Muscle layer of colon (tissue), 2 donors: ENCODE results near the gene XRCC4.

ENCODE experiments used
- H3K27ac ChIP-seq: one replicate; pipeline ENCODE4 v1.7.0; 2013; ENCODE audit warnings: low read depth, mild to moderate bottlenecking, low read length, moderate library complexity
- H3K27me3 ChIP-seq, 2 donors: one replicate each; pipeline ENCODE4 v1.7.0; 2013; ENCODE audit warnings: low read length in 2 of 2, mild to moderate bottlenecking in 2 of 2; ENCODE audit not compliant: insufficient read depth in 2 of 2, control insufficient read depth in 1 of 2
- H3K36me3 ChIP-seq: one replicate; pipeline ENCODE4 v1.7.0; 2013; ENCODE audit warnings: mild to moderate bottlenecking, low read length; ENCODE audit not compliant: insufficient read depth
- H3K4me1 ChIP-seq: one replicate; pipeline ENCODE4 v1.7.0; 2013; ENCODE audit warnings: mild to moderate bottlenecking, low read length; ENCODE audit not compliant: insufficient read depth
- H3K4me3 ChIP-seq, 2 donors: one replicate each; pipeline ENCODE4 v1.7.0; 2013; ENCODE audit warnings: low read length in 2 of 2, low read depth in 1 of 2, mild to moderate bottlenecking in 1 of 2, moderate library complexity in 1 of 2
- H3K9ac ChIP-seq: one replicate; pipeline ENCODE4 v1.7.0; 2013; ENCODE audit warnings: low read length
- H3K9me3 ChIP-seq: one replicate; pipeline ENCODE4 v1.7.0; 2013; ENCODE audit warnings: mild to moderate bottlenecking, low read length
- donor health status: abdominal sarcoma.
- donor health status: Adenocarcinoma of cecum.

Gene XRCC4

DNA sequence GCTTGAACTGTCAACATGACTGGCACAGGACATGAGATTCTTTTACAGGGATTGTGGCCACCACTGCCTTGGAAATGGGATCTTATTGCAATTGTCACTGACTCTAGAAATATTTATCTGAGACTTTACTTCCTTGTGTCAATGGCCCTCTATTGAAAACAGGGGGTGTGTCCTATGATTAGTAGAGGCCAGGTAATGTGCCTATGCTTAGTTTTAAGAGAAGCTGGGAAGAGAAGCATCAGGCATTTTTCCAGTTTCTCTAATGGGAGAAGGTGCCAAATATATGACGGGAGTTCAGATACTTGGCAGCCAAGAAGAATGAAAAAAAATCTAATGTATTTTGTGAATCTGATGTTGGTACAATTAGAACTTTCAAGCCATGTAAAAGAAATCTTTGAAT lies 320.3 kb downstream of the XRCC4 start:
- Histone ChIP-seq H3K9ac (no peak overlapping the region), H3K36me3 (no peaks in the 10 kb centered on the region), H3K4me3 (no peak overlapping the region), H3K27me3 (no peaks in the 10 kb centered on the region), H3K27ac (no peak overlapping the region), H3K4me1 (no peaks in the 10 kb centered on the region), H3K9me3 (no peaks in the 10 kb centered on the region)

DNA sequence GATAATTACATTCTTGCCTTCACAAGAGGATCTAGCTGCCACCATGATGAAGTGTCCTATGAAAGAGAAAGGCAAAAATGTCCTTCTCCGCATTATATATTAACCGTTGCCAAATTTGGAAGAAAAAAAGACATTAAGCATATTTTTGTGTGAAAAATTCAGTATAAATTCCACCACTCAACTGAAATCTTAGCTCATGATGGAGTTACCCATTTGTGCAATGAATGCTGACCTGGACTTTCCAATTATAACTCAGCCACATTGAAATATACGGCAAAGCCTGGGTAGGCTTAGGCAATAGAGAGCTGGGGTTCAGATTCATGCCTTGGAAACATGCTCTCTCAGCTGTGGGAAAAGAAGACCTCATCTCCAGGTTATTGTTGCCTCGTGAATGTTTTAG lies 322.9 kb downstream of the XRCC4 start:
- Histone ChIP-seq H3K9ac (no peak overlapping the region), H3K4me1 (no peaks in the 10 kb centered on the region), H3K9me3 (no peaks in the 10 kb centered on the region), H3K27ac (no peak overlapping the region), H3K36me3 (no peaks in the 10 kb centered on the region), H3K27me3 (no peaks in the 10 kb centered on the region), H3K4me3 (no peak overlapping the region)

DNA sequence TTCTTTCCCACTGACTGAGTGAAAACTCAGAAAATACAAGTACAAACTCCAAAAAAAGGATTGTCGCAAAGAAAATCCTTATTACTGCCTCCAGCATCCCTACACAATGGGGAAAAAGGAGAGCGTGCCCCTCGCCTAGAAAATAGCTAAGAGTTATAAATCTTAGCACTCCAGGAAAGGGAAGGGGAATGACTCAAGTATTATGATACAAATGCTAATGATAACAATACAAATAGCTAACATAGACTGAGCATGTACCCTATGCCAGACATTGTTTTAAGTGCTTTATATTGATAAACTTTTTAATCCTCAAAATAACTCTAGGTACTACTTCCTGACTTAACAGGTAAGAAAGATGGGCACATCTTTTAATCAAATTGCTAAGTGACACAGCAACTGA lies 323.4 kb downstream of the XRCC4 start:
- no peaks in the 10 kb centered on the region for H3K27me3 ChIP-seq
- no peaks in the 10 kb centered on the region for H3K9me3 ChIP-seq
- no peak overlapping the region for H3K27ac ChIP-seq
- H3K4me1 ChIP-seq = no peaks in the 10 kb centered on the region
- no peaks in the 10 kb centered on the region for H3K36me3 ChIP-seq
- no peak overlapping the region for H3K4me3 ChIP-seq
- no peak overlapping the region for H3K9ac ChIP-seq

DNA sequence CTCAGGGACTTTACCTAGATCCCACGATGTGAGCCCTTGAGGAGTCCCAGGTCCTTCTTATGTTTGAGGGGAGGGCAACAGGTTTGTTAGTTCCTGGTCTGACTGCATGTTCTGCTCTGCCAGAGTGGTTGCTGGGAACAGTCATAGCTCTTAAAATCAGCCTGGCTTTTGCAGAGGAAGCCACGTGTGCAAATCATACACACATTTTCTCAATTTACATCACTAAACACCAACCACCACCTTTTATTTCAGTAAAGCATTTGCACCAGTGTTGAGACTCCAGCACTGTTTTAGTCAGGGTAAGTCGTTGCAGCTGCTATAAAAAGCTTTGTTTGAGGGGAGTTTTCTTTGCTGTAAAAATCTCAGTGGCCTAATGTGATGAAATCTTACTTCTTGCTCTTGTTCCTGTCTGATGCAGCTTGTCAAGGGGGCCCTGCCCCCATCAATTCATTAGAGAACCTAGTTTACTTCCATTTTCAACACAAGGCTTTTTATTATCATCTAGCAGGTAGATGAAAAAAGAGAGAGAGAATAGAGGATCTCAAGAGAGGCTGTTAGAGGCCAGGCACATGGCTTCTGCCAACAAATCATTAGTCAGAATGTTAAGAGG lies 323.9 kb downstream of the XRCC4 start:
- Histone ChIP-seq H3K4me1 (no peaks in the 10 kb centered on the region), H3K27ac (no peak overlapping the region), H3K36me3 (no peaks in the 10 kb centered on the region), H3K9me3 (no peaks in the 10 kb centered on the region), H3K9ac (no peak overlapping the region), H3K27me3 (no peaks in the 10 kb centered on the region), H3K4me3 (no peak overlapping the region)

DNA sequence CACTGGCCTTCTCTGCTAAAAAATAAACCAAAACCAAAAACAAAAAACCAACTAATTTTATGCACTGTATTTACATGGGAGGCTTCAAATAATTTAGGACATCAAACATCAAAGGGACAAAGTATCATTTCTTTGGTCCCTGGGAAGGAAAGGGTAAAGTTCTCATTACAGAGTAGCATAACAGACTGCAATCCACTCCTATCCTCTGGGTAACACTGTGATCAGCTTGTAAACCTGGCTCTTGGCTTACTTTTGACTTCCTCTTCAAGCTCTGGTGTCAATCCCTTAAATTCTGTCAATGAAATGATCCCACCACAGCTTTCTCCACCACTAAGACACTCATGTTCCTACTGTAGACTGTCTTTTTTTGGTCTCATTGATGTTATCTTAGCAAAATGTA lies 324.4 kb downstream of the XRCC4 start:
- no peaks in the 10 kb centered on the region for H3K9me3 ChIP-seq
- H3K27ac ChIP-seq = no peak overlapping the region
- no peak overlapping the region for H3K9ac ChIP-seq
- no peaks in the 10 kb centered on the region for H3K36me3 ChIP-seq
- no peaks in the 10 kb centered on the region for H3K4me1 ChIP-seq
- no peaks in the 10 kb centered on the region for H3K27me3 ChIP-seq
- H3K4me3 ChIP-seq = no peak overlapping the region
